GM23248 (cell line): ENCODE results near the gene BICRA. TPM values are rescaled to one million over a fixed set of nuclear protein-coding genes. Genes with fewer than 3 reads are reported as not detected.
"Not testable (repeated sequence)": the region's sequence is repeated elsewhere in the genome, so short reads cannot be mapped to it uniquely, and the experiment has no call there.

Experiments
- DNase-seq: peaks from one replicate; pipeline ENCODE4 v3.0.0-alpha.2; 2015
- H2AFZ ChIP-seq: fragments of 200-600 bp; sonication (generic); 2 replicates; pipeline ENCODE4 v1.6.1; 2016; ENCODE audit warnings: antibody characterized with exemption
- H3F3A ChIP-seq: fragments of 200-600 bp; sonication (generic); 2 replicates; pipeline ENCODE4 v1.6.1; 2016; ENCODE audit warnings: mild to moderate bottlenecking, antibody characterized with exemption, mixed run types; ENCODE audit not compliant: insufficient read depth
- H3K27ac ChIP-seq: fragments of 200-600 bp; sonication (generic); 2 replicates; pipeline ENCODE4 v1.5.1; 2016; ENCODE audit warnings: mild to moderate bottlenecking
- H3K27me3 ChIP-seq: fragments of 200-600 bp; sonication (generic); replicated peaks from 2 replicates; pipeline ENCODE4 v1.6.1; 2016; ENCODE audit warnings: mild to moderate bottlenecking; ENCODE audit not compliant: insufficient read depth
- H3K36me3 ChIP-seq: fragments of 200-600 bp; sonication (generic); 2 replicates; pipeline ENCODE4 v1.6.1; 2016; ENCODE audit warnings: low read depth, mild to moderate bottlenecking
- H3K4me1 ChIP-seq: fragments of 200-600 bp; sonication (generic); 2 replicates; pipeline ENCODE4 v1.6.1; 2016; ENCODE audit warnings: mild to moderate bottlenecking; ENCODE audit not compliant: insufficient read depth
- H3K4me2 ChIP-seq: fragments of 200-600 bp; sonication (generic); one replicate; pipeline ENCODE4 v1.6.1; 2016; ENCODE audit warnings: mild to moderate bottlenecking; ENCODE audit not compliant: unreplicated experiment
- H3K4me3 ChIP-seq: fragments of 200-600 bp; sonication (generic); 2 replicates; pipeline ENCODE4 v1.5.1; 2016; ENCODE audit warnings: mild to moderate bottlenecking
- H3K79me2 ChIP-seq: fragments of 200-600 bp; sonication (generic); 2 replicates; pipeline ENCODE4 v1.6.1; 2016; ENCODE audit warnings: mild to moderate bottlenecking; ENCODE audit not compliant: insufficient read depth
- H3K9ac ChIP-seq: fragments of 200-600 bp; sonication (generic); 2 replicates; pipeline ENCODE4 v1.6.1; 2016; ENCODE audit warnings: mild to moderate bottlenecking
- H3K9me2 ChIP-seq: fragments of 200-600 bp; sonication (generic); 2 replicates; pipeline ENCODE4 v1.6.1; 2016; ENCODE audit warnings: mixed run types, mild to moderate bottlenecking, moderate library complexity; ENCODE audit not compliant: insufficient read depth
- H3K9me3 ChIP-seq: fragments of 200-600 bp; sonication (generic); one replicate; pipeline ENCODE4 v1.6.1; 2017; ENCODE audit warnings: low read depth
- H4K20me1 ChIP-seq: fragments of 200-600 bp; sonication (generic); 2 replicates; pipeline ENCODE4 v1.6.0; 2016; ENCODE audit not compliant: insufficient read depth
- EZH2 ChIP-seq: fragments of 200-600 bp; sonication (generic); IDR thresholded peaks from 2 replicates; pipeline ENCODE4 v1.6.1; 2018; ENCODE audit warnings: antibody characterized with exemption, mild to moderate bottlenecking; ENCODE audit not compliant: insufficient read depth, poor library complexity, severe bottlenecking
- EZH2phosphoT487 ChIP-seq: fragments of 200-600 bp; sonication (generic); IDR thresholded peaks from 2 replicates; pipeline ENCODE4 v1.6.1; 2018; ENCODE audit warnings: antibody characterized with exemption, moderate library complexity, mild to moderate bottlenecking, low read depth; ENCODE audit not compliant: insufficient read depth
- WGBS, 2 experiments: methylation state at CpG; one replicate each; pipeline ENCODE4 v1.1.6; 2015 to 2017; ENCODE audit warnings: low lambda C conversion rate in 2 of 2, low coverage in 1 of 2; ENCODE audit errors: missing lambda C conversion rate in 2 of 2; 5-methylcytosine and 5-hydroxymethylcytosine counted together
- in situ Hi-C: fragments of 300-500 bp; cut with MboI; formaldehyde crosslinking; loops from 2 replicates; pipeline ENCODE4 v1.15.0; 2020
- polyA plus RNA-seq: library from polyadenylated mRNA; unstranded; fragments of >200 nt; fragmentation: Nextera tagmentation; extraction: Ambion mirVana; gene quantifications from 2 replicates; pipeline ENCODE4 v1.2.1, GENCODE V29; 2016
- total RNA-seq: library from RNA; depleted of rRNA; stranded (reverse); fragments of >200 nt; shearing (Covaris generic); gene quantifications from 2 replicates; pipeline ENCODE4 v1.2.3, GENCODE V29; 2014

Gene BICRA
- total and polyA plus RNA-seq, 2 experiments from 2014 or later, result 0.86 to 1.1 TPM

DNA sequence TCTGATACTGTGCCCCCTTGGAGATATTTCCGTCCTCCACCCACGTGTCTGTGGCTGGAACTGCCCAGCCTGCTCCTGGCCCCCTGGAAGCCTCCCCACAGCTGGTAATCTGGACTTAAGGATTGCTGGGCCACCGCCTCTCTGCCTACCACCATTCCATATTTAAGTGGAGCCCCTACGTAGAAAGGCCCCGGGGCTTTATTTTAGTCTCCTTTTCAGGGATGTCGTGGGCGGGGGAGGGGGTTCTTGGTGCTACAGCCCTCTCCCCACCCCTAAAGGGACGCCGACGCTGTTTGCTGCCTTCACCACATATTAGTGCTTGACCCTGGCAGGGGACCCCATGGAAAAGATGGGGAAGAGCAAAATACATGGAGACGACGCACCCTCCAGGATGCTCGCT is 133.7 kb downstream of the BICRA start:
- peak; percentile 47 for DNase-seq
- peak overlapping the region; percentile 58 for H3K4me3 ChIP-seq
- TF ChIP-seq EZH2phosphoT487 (no peak), EZH2 (no peak)

DNA sequence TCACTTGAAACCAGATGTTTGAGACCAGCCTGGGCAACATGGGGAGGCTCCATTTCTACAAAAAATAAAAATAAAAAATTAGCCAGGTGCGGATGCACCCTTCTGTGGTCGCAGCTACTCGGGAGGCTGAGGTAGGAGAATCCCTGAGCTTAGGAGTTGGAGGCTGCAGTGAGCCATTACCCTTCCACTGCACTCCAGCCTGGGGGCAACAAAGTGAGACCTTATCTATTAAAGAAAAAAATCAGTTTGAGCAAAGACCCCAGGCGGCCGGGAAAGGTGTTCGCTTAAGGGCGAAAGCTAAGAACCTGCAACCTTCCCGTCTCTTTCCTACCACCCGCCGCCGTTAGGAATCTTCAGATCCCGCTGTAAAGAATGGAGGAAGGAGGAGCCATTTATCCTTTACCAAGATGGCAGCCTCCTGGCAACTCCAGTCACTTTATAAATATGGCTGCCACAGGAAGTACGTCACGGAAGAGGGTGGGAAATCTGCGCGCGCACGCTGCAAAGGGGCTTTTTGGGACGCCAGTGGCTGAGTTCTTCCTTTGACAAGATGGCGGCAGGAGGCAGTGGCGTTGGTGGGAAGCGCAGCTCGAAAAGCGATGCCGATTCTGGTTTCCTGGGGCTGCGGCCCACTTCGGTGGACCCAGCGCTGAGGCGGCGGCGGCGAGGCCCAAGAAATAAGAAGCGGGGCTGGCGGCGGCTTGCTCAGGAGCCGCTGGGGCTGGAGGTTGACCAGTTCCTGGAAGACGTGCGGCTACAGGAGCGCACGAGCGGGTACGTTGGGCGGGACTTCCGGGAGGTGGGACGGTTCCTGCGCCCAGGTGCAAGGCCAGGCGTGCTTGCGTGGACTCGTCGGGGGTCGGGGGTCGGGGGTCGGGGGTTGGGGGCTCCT is 136.3 kb downstream of the BICRA start, which contains the start of gene NOP53:
TSS of gene NOP53 (plus strand) at position 537 of the 892 bp plus-strand sequence. CDS start at position 551, 14 bp downstream.
- TF ChIP-seq EZH2, result no peak
- TF ChIP-seq EZH2phosphoT487, result no peak
- Histone ChIP-seq H3K9me3 (no peaks in the 10 kb centered on the region), H3K27ac (peak within 1 kb of the TSS; percentile 98), H3K9me2 (no peaks in the 10 kb centered on the region), H4K20me1 (no peaks in the 10 kb centered on the region), H3F3A (peaks cover 32% of the 10 kb centered on the region), H3K27me3 (no peaks in the 10 kb centered on the region), H3K4me3 (peak within 1 kb of the TSS; percentile 83), H3K79me2 (peaks cover 42% of the 10 kb centered on the region), H3K9ac (peak within 1 kb of the TSS; percentile 87), H3K4me1 (peaks cover 27% of the 10 kb centered on the region), H3K4me2 (peak within 1 kb of the TSS; percentile 92), H3K36me3 (peaks cover 20% of the 10 kb centered on the region), H2AFZ (no peak within 1 kb of the TSS)
- WGBS, 2 experiments, result 8 to 9% methylated on average over 37 to 50 of the region's 53 CpGs
- in situ Hi-C loops, result no loop called here
- peak; percentile 97 for DNase-seq

More for the DNA sequence above, 133.7 kb downstream of the BICRA start:
- Histone ChIP-seq H3K9me3 (no peaks in the 10 kb centered on the region), H3K27ac (peak overlapping the region; percentile 98), H4K20me1 (no peaks in the 10 kb centered on the region), H3K4me2 (peak overlapping the region; percentile 79), H3K27me3 (no peaks in the 10 kb centered on the region), H3K9me2 (no peaks in the 10 kb centered on the region), H3K36me3 (peaks cover 30% of the 10 kb centered on the region), H2AFZ (no peak overlapping the region), H3K79me2 (peaks cover 31% of the 10 kb centered on the region), H3K4me1 (peaks cover 27% of the 10 kb centered on the region), H3F3A (peaks cover 53% of the 10 kb centered on the region), H3K9ac (peak overlapping the region; percentile 89)
- in situ Hi-C loops, result no loop called here
- 9 to 10% methylated on average over 12 to 13 of the region's 13 CpGs for WGBS, 2 experiments

GRCh38 chr19:47746129-47746528 is 137.2 kb downstream of the BICRA start:
- Histone ChIP-seq H3K4me2 (peak overlapping the region; percentile 92), H3K4me3 (peak overlapping the region; percentile 83), H3K79me2 (peaks cover 42% of the 10 kb centered on the region), H3K9ac (peak overlapping the region; percentile 87), H3K36me3 (peaks cover 14% of the 10 kb centered on the region), H3F3A (peaks cover 27% of the 10 kb centered on the region), H3K4me1 (peaks cover 27% of the 10 kb centered on the region)
- WGBS, 2 experiments, result 28 to 34% methylated on average over 15 to 17 of the region's 17 CpGs
- H3K27ac ChIP-seq, H3K27me3 ChIP-seq, H3K9me2 ChIP-seq, H2AFZ ChIP-seq, in situ Hi-C loops, H4K20me1 ChIP-seq, H3K9me3 ChIP-seq, DNase-seq: not testable (repeated sequence)

GRCh38 chr19:47749326-47749725 is 140.4 kb downstream of the BICRA start:
- no peaks in the 10 kb centered on the region for H3K27me3 ChIP-seq
- no peak overlapping the region for H2AFZ ChIP-seq
- no peak overlapping the region for H3K27ac ChIP-seq
- H3F3A ChIP-seq, result peaks cover 5% of the 10 kb centered on the region; the same call in 1 of the 2 replicates
- H3K4me2 ChIP-seq, result no peak overlapping the region
- H4K20me1 ChIP-seq, result no peaks in the 10 kb centered on the region
- no peak overlapping the region for H3K9ac ChIP-seq
- peaks cover 42% of the 10 kb centered on the region for H3K79me2 ChIP-seq
- no peaks in the 10 kb centered on the region for H3K9me3 ChIP-seq
- DNase-seq, result no peak
- no peaks in the 10 kb centered on the region for H3K9me2 ChIP-seq
- H3K4me3 ChIP-seq, result no peak overlapping the region
- H3K36me3 ChIP-seq, result peaks cover 21% of the 10 kb centered on the region
- peaks cover 10% of the 10 kb centered on the region; the same call in 1 of the 2 replicates for H3K4me1 ChIP-seq
- 98 to 100% methylated on average over 3 of the region's 3 CpGs for WGBS, 2 experiments
- TF ChIP-seq EZH2 (no peak), EZH2phosphoT487 (no peak)
- in situ Hi-C loops, result no loop called here
